Lower leg skin (tissue), 4 donors: ENCODE data around the gene LRP1. TPM values are rescaled to one million over a fixed set of nuclear protein-coding genes. Genes with fewer than 3 reads are reported as not detected.

Experiments used
- DNase-seq, 2 donors: peaks; one replicate each; pipeline ENCODE4 v3.0.0-alpha.2; 2019; ENCODE audit warnings: low spot score in 2 of 2
- H3K4me3 ChIP-seq: fragments of 200-600 bp; sonication (generic); 2 replicates; pipeline ENCODE4 v1.5.1; 2017; ENCODE audit warnings: mild to moderate bottlenecking, low read depth; ENCODE audit not compliant: poor library complexity, severe bottlenecking
- POLR2A ChIP-seq, 2 donors: fragments of 450-650 bp; IDR thresholded peaks; one replicate each; pipeline ENCODE4 v1.6.1; 2016 to 2017; ENCODE audit warnings: antibody characterized with exemption in 2 of 2, mild to moderate bottlenecking in 1 of 2, moderate library complexity in 1 of 2
- WGBS, 2 donors: methylation state at CpG; one replicate each; pipeline ENCODE4 v1.1.5; 2018; 5-methylcytosine and 5-hydroxymethylcytosine counted together
- intact Hi-C: fragments of 100-400 bp; cut with DNase I; formaldehyde crosslinking; loops from one replicate; pipeline ENCODE4 v1.15.0; 2023; ENCODE audit warnings: low total_unique reads
- total RNA-seq, 4 donors: library from RNA; depleted of rRNA; stranded (reverse); fragments of >200 nt; gene quantifications; one replicate each; pipeline ENCODE4 v1.1.0, GENCODE V29; 2016
- TF ChIP-seq, protein P1 (sequence below), 3 donors: fragments of 450-650 bp; IDR thresholded peaks; one replicate each; pipeline ENCODE4 v1.5.1; 2016; ENCODE audit warnings: antibody characterized with exemption in 3 of 3, mild to moderate bottlenecking in 3 of 3, moderate library complexity in 2 of 3

Gene LRP1
- total RNA-seq, 4 donors from 2014 or later, result 93.4 to 156 (median 101) TPM

DNA sequence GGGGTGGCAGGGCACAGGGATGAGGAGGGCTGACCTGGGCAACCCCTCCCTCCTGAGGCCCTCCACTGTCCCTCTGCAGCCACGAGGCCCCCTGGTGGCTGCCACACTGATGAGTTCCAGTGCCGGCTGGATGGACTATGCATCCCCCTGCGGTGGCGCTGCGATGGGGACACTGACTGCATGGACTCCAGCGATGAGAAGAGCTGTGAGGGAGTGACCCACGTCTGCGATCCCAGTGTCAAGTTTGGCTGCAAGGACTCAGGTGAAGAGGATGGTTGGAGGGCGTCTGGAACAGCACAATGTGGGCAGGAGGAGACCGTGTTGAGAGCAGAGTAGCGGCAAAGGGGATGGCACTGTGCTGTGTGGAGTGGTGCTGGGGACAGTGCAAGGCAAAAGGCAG lies 44.8 kb downstream of the LRP1 start:
- no peak for DNase-seq
- TF ChIP-seq, protein P1, sequence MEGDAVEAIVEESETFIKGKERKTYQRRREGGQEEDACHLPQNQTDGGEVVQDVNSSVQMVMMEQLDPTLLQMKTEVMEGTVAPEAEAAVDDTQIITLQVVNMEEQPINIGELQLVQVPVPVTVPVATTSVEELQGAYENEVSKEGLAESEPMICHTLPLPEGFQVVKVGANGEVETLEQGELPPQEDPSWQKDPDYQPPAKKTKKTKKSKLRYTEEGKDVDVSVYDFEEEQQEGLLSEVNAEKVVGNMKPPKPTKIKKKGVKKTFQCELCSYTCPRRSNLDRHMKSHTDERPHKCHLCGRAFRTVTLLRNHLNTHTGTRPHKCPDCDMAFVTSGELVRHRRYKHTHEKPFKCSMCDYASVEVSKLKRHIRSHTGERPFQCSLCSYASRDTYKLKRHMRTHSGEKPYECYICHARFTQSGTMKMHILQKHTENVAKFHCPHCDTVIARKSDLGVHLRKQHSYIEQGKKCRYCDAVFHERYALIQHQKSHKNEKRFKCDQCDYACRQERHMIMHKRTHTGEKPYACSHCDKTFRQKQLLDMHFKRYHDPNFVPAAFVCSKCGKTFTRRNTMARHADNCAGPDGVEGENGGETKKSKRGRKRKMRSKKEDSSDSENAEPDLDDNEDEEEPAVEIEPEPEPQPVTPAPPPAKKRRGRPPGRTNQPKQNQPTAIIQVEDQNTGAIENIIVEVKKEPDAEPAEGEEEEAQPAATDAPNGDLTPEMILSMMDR (IDR thresholded peaks at IDR 0.05), result no peak
- no peak for TF ChIP-seq POLR2A (IDR thresholded peaks at IDR 0.05)
- 77 to 78% methylated on average over 10 to 11 of the region's 11 CpGs for WGBS, 2 donors
- intact Hi-C loops, result no loop called here
- no peak overlapping the region for H3K4me3 ChIP-seq

DNA sequence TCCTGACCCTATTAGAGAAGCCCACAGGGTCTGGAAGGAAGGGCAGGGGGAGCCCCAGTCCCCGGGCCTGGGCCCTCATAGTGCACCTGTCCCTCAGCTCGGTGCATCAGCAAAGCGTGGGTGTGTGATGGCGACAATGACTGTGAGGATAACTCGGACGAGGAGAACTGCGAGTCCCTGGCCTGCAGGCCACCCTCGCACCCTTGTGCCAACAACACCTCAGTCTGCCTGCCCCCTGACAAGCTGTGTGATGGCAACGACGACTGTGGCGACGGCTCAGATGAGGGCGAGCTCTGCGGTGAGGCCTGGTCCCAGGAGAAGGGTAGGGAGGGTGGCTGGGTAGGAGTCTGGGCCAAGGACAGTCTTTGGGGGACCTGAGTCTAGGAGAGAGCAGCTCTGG lies 45.4 kb downstream of the LRP1 start:
- TF ChIP-seq POLR2A (IDR thresholded peaks at IDR 0.05), result no peak
- TF ChIP-seq, protein P1 (IDR thresholded peaks at IDR 0.05), result no peak
- no peak for DNase-seq
- intact Hi-C loops, result no loop called here
- WGBS, 2 donors, result 86 to 88% methylated on average over 14 of the region's 14 CpGs
- H3K4me3 ChIP-seq, result no peak overlapping the region

DNA sequence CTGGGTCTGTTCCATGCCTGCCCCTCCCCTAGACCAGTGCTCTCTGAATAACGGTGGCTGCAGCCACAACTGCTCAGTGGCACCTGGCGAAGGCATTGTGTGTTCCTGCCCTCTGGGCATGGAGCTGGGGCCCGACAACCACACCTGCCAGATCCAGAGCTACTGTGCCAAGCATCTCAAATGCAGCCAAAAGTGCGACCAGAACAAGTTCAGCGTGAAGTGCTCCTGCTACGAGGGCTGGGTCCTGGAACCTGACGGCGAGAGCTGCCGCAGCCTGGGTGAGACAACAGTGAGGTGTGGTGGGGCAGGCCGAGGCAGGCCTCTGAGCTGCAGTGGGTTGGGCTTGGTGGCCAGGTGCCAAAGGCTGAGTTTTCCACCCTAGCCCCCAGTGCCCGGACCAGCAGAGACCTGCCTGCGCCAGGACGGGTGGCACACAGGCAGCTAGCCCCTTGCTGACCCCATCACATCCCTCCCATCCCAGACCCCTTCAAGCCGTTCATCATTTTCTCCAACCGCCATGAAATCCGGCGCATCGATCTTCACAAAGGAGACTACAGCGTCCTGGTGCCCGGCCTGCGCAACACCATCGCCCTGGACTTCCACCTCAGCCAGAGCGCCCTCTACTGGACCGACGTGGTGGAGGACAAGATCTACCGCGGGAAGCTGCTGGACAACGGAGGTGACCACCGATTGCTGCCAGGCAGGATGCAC lies 47.3 kb downstream of the LRP1 start:
- peak; percentile 81 to 97 for DNase-seq
- WGBS, 2 donors, result 22 to 42% methylated on average over 27 to 29 of the region's 29 CpGs
- TF ChIP-seq, protein P1 (IDR thresholded peaks at IDR 0.05), result no peak
- no peak for TF ChIP-seq POLR2A (IDR thresholded peaks at IDR 0.05)
- intact Hi-C loops, result no loop called here
- H3K4me3 ChIP-seq, result no peak overlapping the region

DNA sequence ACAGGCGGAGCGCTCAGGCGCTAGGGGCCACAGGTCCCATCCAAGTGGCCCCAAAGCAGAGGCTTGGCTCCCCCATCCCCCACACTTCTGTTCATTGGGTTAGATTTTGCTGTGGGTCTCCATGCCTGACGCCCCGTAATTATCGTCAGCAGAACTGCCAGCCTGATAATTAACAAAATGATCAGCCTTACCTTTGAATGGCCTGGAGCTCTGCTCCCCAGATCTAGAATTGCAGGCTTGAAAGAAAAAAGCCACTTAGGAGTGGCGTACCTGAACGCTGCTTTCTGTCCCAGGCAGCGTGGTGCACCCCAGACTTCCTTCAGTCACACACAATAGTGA lies 47.8 kb downstream of the LRP1 start:
- no peak for DNase-seq
- intact Hi-C loops, result no loop called here
- TF ChIP-seq POLR2A (IDR thresholded peaks at IDR 0.05), result no peak
- TF ChIP-seq, protein P1 (IDR thresholded peaks at IDR 0.05), result no peak
- WGBS, 2 donors, result 68 to 69% methylated on average over 9 of the region's 9 CpGs
- no peak overlapping the region for H3K4me3 ChIP-seq

DNA sequence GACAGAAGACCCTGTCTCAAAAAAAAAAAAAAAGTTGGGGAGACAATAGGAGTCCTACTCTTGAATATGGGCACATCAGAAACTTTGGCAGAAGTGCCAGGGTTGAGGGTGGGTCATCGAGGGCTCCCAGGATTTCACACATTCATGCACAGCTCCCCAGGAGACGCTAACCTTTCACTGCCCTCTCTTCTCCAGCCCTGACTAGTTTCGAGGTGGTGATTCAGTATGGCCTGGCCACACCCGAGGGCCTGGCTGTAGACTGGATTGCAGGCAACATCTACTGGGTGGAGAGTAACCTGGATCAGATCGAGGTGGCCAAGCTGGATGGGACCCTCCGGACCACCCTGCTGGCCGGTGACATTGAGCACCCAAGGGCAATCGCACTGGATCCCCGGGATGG lies 48.6 kb downstream of the LRP1 start:
- intact Hi-C loops, result no loop called here
- WGBS, 2 donors, result 56 to 63% methylated on average over 9 of the region's 9 CpGs
- H3K4me3 ChIP-seq, result no peak overlapping the region
- no peak for TF ChIP-seq POLR2A (IDR thresholded peaks at IDR 0.05)
- TF ChIP-seq, protein P1 (IDR thresholded peaks at IDR 0.05), result no peak
- DNase-seq, result no peak

DNA sequence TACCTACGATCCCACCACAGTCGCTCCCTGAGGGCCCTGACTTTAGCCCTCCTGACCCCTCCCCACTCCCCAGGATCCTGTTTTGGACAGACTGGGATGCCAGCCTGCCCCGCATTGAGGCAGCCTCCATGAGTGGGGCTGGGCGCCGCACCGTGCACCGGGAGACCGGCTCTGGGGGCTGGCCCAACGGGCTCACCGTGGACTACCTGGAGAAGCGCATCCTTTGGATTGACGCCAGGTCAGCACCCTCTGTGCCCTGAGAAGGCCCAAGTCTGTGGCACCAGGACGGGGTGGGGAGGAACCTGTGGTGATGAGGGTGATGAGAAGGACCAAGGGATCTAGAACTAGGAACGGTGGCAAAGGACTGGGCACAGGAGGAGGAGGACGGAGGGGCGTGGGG lies 49.1 kb downstream of the LRP1 start:
- WGBS, 2 donors, result 86 to 88% methylated on average over 15 to 16 of the region's 16 CpGs
- no peak for DNase-seq
- no peak overlapping the region for H3K4me3 ChIP-seq
- no peak for TF ChIP-seq POLR2A (IDR thresholded peaks at IDR 0.05)
- TF ChIP-seq, protein P1 (IDR thresholded peaks at IDR 0.05), result no peak
- intact Hi-C loops, result no loop called here
